NCI-H510A (cell line): ENCODE data around the gene LRBA.

Experiments used
- DNase-seq: peaks from one replicate; lab custom pipeline; 2025; lab: John Stamatoyannopoulos, UW

The LRBA gene

DNA sequence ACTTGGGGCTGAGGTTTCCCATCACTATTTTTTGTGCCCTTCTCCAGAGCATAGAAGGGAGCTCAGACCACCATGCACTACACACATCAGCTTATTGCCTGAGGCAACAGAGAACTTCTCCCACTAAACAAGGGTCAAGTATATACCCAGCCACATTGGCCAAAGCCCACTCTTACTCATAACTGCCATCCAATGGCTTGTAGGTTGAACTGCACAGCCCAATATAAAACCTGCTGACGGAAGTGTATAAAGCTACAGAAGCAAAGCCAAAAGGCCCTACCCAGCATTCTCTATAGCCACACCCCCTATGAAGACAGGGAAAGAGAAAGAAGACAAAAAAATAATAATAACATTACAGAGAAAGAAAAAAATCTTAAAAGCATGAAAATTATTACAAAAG lies 139.7 kb downstream of the LRBA start:
- DNase-seq = no peak

GRCh38 chr4:150874338-150875226 lies 140.5 kb downstream of the LRBA start:
- DNase-seq = no peak

GRCh38 chr4:150867148-150867547 lies 147.9 kb downstream of the LRBA start:
- peak; percentile 3 for DNase-seq

DNA sequence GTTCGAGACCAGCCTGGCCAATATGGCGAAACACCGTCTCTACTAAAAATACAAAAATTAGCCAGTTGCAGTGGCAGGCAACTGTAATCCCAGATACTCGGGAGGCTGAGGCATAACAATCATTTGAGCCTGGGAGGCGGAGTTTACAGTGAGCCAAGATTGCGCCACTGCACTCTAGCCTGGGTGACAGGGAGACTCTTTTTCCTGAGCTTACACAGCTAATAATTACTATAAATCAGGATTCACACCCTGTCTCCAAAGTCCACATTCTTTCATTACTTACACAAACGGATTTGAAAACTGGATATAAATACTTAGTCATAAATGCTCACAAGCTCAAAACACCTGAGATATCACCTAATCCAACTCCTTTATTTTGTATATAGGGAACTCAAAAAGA lies 151.6 kb downstream of the LRBA start:
- DNase-seq = no peak

GRCh38 chr4:150862829-150863228 lies 152.3 kb downstream of the LRBA start:
- no peak for DNase-seq

- no peak for DNase-seq
Measured at GRCh38 chr4:150859453-150859852, 155.6 kb downstream of the LRBA start.

GRCh38 chr4:150855981-150856510 lies 159.0 kb downstream of the LRBA start:
- no peak for DNase-seq

DNA sequence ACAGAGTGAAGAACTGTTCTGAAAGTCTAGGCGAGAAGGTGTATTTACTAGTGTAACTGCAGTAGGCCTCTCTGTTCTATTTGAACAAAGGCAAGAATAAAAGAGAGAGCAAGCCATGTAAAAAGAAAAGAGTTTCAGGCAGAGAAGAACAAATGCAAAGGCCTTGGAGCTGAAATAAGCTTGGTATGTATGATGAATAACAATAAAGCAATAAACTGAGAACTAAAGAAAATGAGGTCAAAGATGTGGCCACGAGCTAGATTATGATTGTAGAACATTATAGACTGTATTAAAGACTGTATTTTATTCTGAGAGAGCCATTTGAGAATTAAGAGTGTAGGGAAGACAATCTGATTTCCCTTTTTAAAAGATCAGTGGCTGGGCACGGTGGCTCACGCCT lies 160.5 kb downstream of the LRBA start:
- DNase-seq = no peak

GRCh38 chr4:150853882-150854281 lies 161.2 kb downstream of the LRBA start:
- no peak for DNase-seq

DNA sequence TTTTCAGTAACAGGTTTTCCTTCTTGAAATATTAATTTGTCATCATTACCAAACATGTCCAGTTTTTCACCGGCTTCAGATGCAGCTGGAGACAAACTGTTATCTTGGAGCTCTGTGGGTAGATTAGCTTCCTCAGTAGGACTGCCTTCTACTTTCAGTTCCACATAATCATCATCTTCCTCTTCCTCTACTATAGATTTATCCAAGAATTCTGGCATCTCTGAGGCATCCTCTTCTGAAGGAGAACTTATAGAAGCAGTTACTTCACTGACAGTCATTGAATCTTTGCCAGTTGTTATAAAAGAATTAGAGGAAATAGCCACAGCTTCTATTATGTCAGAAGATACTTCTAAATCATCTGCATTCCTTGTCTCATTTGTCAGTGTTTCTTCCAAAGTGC lies 162.9 kb downstream of the LRBA start:
- no peak for DNase-seq

DNA sequence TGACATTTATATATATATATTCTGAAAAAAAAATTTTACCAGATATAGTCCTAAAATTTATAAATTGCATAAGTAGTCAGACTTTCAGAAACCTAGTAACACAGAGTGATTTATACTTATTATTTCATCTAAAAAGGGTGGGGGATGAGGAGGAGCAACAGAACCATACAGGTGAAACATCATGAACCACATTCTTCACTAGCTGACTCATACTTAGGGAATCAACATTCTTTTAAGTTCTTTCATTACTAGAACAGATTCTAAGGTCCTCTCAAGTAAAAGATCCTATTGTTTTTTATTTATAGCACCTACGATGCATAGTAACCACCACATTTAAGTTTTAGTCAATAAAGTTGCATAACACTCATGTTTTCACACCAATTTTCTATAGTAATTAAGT lies 166.1 kb downstream of the LRBA start:
- DNase-seq = no peak

GRCh38 chr4:150828159-150828558 lies 186.9 kb downstream of the LRBA start:
- DNase-seq = no peak

- no peak for DNase-seq
Measured at GRCh38 chr4:150827226-150827625, 187.9 kb downstream of the LRBA start.

GRCh38 chr4:150826306-150826705 lies 188.8 kb downstream of the LRBA start:
- no peak for DNase-seq

DNA sequence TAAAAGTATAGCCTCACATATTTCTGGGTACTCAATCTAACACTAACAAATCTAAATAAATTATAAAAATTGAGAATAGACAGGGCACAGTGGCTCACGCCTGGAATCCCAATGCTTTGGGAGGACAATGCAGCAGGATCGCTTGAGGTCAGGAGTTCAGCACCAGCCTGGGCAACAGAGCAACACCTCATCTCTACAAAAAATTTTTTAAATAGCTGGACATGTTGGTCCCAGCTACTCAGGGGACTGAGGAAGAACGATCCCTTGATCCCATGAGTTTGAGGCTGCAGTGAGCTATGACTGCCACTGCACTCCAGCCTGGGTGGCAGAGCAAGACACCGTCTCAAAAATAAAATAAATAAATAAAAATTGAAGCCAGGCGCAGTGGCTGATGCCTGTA lies 192.7 kb downstream of the LRBA start:
- no peak for DNase-seq

DNA sequence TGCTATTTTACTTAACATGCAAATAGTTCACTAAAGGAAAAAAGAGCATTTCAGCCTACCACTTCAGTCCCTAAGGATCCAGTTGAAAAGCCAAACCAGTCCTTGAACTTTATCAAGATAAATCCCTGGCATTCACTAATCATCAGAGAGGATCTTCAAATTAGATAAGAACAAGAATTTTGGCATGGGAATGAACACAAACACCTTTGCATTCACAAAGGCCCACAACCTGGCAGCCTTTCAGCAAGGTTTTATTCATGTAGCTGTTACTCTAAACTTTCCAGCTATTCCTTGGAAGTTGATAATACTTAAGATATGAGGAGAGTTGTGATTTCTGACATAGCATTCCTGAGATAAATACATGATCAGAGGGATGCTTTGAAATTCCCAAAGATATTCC lies 193.4 kb downstream of the LRBA start:
- DNase-seq = no peak

GRCh38 chr4:150820409-150820808 lies 194.7 kb downstream of the LRBA start:
- no peak for DNase-seq

DNA sequence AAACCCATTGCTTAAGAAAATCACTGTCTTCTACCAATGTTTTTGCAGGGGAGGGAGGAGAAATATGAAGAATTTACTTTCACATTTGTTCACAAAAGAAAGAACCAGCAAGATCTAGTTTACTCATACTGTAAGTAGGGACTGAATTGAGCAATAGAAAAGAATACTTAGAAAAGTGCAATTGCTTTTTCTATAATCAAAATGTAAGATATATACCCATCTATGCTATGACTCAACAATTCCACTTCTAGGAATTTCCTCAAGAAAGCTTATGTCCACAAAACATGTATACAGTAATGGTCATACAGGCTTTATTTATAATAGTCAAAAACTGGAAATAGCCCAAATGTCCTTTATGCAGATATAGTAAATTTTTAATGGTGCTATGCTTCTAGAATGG lies 196.4 kb downstream of the LRBA start:
- DNase-seq = no peak

DNA sequence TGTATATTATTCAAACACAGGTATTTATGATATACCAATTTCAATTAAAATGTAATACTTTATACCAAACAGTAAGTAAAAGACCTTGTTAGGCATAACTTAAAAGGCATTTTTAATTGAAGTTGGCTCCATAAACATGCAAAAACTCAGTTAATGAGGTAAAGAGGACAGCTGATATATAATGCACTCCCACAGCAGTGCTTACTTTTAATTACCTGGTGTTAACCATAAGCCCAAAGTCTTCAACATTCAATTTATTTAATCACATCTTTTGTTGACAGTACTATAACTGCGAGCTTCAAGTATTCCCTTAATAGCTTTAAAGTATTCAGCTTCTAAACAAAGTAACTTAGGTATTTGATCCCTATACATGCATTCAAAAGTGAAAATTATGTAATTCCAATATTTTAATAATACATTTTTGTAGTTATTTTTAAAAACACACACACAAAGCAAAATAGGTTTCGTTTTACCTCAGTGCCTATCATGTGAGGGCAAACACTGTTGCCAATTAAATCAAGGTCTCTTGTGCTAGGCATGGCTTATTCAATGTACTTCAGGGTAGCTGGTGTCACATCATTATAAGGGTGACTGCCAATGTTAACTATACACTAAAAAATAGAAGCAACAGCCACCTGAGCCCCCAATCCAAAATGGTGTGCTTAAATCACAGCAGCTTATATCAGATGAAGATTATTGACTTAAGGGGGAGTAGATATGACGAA lies 197.1 kb downstream of the LRBA start:
- no peak for DNase-seq

GRCh38 chr4:150817017-150817416 lies 198.1 kb downstream of the LRBA start:
- no peak for DNase-seq

- no peak for DNase-seq
Measured at GRCh38 chr4:150816491-150816890, 198.6 kb downstream of the LRBA start.

GRCh38 chr4:150814873-150815272 lies 200.2 kb downstream of the LRBA start:
- DNase-seq = no peak
